Measurements from ENCODE around the gene INHBC.

INHBC gene

DNA sequence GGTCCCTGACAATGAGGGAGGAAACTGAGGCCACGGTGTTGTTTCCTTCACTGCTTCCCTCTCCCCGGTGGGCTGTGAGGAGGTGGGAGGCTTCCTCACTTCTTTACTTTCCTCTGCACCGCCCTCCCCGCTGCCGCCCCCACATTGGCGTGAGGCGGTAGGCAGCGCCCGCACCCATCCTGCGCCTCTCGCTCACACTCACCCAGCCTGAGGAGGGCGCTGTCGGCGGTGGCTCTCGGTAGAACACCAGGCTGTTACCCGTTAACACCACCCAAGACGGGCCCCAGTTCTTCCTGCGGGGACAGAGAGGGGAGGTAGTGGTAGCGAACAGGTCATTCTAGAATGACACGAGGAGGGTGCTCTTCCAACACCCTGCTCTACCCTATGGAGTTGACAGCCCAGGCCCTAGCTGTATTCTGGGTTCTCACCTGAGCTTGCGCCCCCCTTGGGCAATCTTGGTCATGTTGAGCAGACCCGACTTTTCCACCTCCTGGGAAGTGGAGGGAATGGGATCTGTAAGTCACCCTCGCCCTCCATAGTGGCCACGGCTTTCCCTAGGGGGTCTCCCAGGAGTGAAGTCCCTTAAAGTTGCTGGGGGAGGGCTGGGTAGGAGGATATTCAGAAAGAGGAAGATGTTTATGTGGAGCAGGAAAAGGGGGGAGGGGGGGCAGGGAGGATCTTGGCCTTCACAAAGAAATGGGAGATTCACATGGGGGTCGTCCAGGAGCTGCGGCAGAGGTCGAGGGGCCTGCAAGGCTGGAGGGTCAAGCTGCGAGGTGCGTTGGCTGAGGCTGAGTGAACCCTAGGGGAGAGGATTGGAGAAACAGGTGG, 41.8 kb downstream of the INHBC start:
- Mint-ChIP-seq H3K4me1 (ENCODE audit: low read depth) (peaks cover 83% of the 10 kb centered on the region), H3K27ac (peak overlapping the region; percentile 100), H3K4me3 (peak overlapping the region; percentile 95), H3K27me3 (no peaks in the 10 kb centered on the region), H3K36me3 (peaks cover 8% of the 10 kb centered on the region), H3K9me3 (ENCODE audit: low read depth) (no peaks in the 10 kb centered on the region)

DNA sequence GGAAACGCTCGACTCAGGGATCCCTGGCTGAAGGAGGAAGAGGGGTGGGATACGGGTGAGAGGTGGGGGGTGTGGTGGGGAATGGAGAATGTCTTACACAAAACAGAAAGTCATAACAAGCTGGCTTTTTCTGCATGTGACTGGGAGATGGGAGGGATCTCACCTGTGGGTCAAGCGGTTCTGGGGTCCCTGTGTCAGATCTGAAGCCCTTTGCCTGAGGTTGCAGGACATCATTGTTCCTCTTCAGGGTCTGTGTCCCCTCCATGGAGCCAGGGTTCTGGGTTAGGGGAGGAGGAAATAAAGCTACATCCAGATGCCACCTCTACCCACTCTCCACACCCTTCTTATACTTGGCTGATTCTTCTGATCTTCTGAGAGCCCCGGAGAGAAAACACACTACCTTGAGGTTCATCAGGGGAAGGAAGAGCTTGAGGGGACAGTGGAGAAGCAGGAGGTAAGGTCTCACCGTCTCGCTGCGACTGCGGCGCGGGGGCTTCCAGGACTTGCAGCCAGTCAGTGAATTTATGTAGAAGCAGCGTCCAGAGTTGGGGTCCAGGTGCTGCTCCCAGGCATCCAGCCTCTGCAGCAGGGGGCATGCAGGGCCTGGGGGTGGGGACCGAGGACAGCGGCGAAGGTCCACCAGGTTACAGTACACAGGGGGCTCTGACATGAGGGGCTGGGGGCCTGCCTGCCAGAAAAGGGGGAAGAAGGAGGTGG, 42.6 kb downstream of the INHBC start:
- Mint-ChIP-seq H3K27ac (peak overlapping the region; percentile 100), H3K27me3 (no peaks in the 10 kb centered on the region), H3K4me3 (peak overlapping the region; percentile 95), H3K4me1 (ENCODE audit: low read depth) (peaks cover 87% of the 10 kb centered on the region), H3K36me3 (peaks cover 11% of the 10 kb centered on the region), H3K9me3 (ENCODE audit: low read depth) (no peaks in the 10 kb centered on the region)

DNA sequence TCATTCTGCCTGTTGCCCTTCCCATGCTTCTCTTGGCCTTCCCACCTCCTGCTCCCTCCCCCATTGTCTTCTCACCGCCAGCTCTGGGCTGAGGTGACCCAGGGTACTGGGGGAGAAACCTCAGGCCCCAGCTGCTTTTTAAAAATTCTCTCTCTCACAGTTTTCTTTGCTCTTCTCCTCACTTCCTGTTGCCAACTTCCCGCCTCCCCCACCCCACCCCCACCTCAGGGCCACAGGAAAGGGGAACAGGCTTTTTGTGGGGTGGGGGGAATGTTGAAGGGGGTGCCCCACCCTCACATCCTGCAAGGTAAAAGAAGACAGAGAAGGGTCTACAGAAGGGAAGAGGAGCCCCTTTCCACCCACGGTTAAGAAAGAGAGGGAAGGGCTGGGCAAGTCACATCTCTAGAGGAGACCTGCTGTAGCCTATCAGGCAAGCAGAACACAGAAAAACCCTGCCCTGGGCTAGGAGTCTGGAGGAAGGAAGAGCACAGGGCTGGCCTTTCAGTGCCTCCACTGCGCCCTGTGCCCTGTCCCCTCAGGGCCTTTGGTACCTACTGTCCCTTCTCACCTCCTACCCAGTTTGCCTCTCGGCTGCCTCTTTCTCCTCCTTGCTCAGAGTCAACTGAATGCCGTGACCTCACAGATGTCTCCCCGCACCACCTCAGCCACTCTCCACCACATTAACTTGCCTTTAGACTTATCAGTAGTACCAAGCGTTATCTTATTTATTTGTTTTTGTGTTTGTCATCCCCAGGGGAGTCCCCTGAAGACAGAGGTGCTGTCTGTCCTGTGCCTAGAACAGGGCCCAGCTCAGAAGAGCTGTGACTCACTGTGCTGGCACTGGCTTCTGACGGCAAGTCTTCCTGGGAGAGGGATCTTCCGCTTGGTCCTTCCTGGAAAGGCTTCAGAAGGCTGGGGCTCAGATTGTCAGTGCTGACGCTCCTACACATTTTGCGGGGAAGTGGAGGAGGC, 43.4 kb downstream of the INHBC start:
- H3K4me3 Mint-ChIP-seq = peak overlapping the region; percentile 95
- H3K27me3 Mint-ChIP-seq = no peaks in the 10 kb centered on the region
- no peaks in the 10 kb centered on the region for H3K9me3 Mint-ChIP-seq (ENCODE audit: low read depth)
- H3K4me1 Mint-ChIP-seq (ENCODE audit: low read depth) = peaks cover 79% of the 10 kb centered on the region
- peak overlapping the region; percentile 100 for H3K27ac Mint-ChIP-seq
- peaks cover 11% of the 10 kb centered on the region for H3K36me3 Mint-ChIP-seq

DNA sequence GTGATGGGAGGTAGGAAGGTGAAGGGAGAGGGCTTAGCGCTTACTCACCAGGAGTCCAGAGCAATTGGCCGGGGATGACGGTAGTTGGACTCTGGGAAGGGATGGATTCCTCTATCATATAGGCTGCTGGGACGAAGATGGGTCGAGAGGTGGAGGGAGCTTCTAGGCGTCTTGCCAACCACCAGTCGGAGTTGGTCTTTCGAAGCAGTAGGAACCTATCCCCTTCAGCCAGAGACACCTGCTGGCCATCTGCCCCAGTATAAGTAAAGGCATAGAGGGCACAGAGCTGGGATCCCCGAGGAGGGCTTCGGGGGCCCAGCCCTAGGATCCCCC, 44.4 kb downstream of the INHBC start:
- peak overlapping the region; percentile 95 for H3K4me3 Mint-ChIP-seq
- H3K27me3 Mint-ChIP-seq = no peaks in the 10 kb centered on the region
- H3K27ac Mint-ChIP-seq = peak overlapping the region; percentile 100
- H3K4me1 Mint-ChIP-seq (ENCODE audit: low read depth) = peaks cover 76% of the 10 kb centered on the region
- H3K36me3 Mint-ChIP-seq = peaks cover 7% of the 10 kb centered on the region
- no peaks in the 10 kb centered on the region for H3K9me3 Mint-ChIP-seq (ENCODE audit: low read depth)

DNA sequence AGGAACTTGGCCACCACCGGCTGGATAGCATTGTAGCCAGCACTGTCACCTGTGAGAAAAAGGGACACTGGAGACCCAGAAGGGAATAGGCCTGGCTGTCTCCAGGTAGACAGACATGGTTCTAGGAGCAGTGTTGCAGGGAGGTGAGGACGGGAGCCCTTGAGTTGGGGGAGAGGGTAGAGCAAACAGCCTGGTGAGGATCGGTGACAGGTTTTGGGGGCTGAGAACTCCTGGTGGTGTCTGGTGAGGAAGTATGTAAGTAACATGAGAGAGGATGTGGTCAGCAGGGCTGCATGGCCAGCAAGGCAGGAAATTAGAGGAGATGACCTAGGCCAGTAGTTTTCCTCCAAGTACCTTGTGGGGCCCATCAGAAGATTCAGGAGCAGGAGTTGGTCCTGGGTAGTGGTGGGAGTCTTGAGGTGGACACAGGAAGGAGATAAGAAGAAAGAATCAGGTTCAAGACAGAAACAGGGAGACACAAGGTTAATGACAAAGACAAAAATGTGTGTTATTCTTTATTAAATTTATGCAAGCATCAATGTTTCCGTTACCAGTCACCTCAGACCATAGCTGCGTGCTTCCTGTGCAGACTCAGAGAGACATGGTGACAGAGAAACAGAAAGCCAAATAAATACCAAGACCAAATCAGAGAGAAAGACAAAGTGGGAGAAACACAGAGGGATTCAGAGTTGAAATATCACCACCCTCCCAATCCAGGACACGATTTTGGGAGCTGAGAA, 45.0 kb downstream of the INHBC start, which contains the start of gene ARHGAP9:
Gene ARHGAP9, minus strand, starts transcription at position 491 of the 740 bp plus-strand sequence. Its CDS starts 460 bp downstream, at position 31.
- Mint-ChIP-seq H3K4me1 (ENCODE audit: low read depth) (peaks cover 71% of the 10 kb centered on the region), H3K36me3 (peaks cover 4% of the 10 kb centered on the region), H3K27me3 (no peaks in the 10 kb centered on the region), H3K9me3 (ENCODE audit: low read depth) (no peaks in the 10 kb centered on the region), H3K27ac (peak within 1 kb of the TSS; percentile 100), H3K4me3 (peak within 1 kb of the TSS; percentile 95)

DNA sequence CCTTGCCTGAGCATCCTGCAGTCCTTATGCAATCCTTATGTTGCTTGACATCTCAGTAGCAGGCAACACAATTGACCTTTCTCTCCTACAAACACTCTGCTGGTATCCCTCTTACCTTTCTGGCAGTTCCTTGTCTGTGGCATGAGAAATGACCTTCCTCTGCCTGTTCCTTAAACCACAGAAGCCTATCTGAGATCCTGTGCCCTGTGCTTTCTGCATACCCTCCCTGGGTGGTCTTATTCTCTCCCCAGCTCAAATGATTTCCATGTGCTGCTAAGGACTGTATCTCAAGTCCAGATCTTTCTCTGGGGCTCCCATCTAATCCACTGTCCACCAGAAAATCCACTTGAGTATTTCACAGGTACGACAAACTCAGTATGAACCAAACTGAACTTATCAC, 47.1 kb downstream of the INHBC start:
- H3K27ac Mint-ChIP-seq = peak overlapping the region; percentile 100
- H3K27me3 Mint-ChIP-seq = no peaks in the 10 kb centered on the region
- H3K9me3 Mint-ChIP-seq (ENCODE audit: low read depth) = no peaks in the 10 kb centered on the region
- peaks cover 2% of the 10 kb centered on the region for H3K36me3 Mint-ChIP-seq
- H3K4me3 Mint-ChIP-seq = peak overlapping the region; percentile 6
- H3K4me1 Mint-ChIP-seq (ENCODE audit: low read depth) = peaks cover 56% of the 10 kb centered on the region

DNA sequence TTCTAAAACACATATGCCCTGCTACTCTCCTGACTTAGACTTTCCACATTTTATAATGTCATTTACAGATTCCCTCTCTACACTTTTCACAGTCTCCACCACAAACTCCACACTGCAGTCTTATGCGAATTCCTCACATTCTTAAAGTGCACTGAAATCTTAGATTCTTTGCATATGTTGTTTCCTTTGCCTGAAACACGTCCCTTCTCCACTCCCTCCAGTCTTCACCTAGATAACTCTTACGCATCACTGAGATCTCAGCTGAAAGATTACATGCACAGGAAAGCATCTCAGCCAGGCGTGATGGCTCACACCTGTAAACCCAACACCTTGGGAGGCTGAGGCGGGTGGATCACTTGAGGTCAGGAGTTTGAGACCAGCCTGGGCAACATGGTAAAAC, 48.9 kb downstream of the INHBC start:
- H3K27me3 Mint-ChIP-seq = no peaks in the 10 kb centered on the region
- H3K4me1 Mint-ChIP-seq (ENCODE audit: low read depth) = peaks cover 47% of the 10 kb centered on the region
- no peaks in the 10 kb centered on the region for H3K9me3 Mint-ChIP-seq (ENCODE audit: low read depth)
- H3K27ac Mint-ChIP-seq = peak overlapping the region; percentile 31
- no peak overlapping the region for H3K4me3 Mint-ChIP-seq
- H3K36me3 Mint-ChIP-seq = peaks cover 2% of the 10 kb centered on the region

DNA sequence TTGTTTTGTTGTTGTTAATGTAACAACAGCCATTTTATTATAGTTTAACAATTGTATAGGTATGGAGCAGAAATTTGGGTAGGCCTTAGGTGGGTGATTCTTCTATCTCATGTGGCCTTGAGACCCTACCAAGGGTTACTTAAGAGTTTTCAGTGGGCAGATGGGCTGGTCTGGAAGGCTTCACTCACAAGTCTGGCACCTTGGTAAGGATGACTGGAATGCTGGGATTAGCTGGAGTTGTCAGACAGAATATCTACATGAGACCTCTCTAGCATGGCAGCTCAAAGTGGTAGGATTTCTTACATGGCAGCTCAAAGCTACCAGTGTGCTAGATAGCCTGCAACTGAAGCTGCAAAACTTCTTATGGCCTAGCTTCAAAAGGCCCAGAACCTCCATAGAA, 51.1 kb downstream of the INHBC start:
- H3K27me3 Mint-ChIP-seq = no peaks in the 10 kb centered on the region
- H3K9me3 Mint-ChIP-seq (ENCODE audit: low read depth) = no peaks in the 10 kb centered on the region
- peaks cover 10% of the 10 kb centered on the region for H3K36me3 Mint-ChIP-seq
- H3K4me3 Mint-ChIP-seq = no peak overlapping the region
- H3K4me1 Mint-ChIP-seq (ENCODE audit: low read depth) = peaks cover 39% of the 10 kb centered on the region
- H3K27ac Mint-ChIP-seq = no peak overlapping the region

DNA sequence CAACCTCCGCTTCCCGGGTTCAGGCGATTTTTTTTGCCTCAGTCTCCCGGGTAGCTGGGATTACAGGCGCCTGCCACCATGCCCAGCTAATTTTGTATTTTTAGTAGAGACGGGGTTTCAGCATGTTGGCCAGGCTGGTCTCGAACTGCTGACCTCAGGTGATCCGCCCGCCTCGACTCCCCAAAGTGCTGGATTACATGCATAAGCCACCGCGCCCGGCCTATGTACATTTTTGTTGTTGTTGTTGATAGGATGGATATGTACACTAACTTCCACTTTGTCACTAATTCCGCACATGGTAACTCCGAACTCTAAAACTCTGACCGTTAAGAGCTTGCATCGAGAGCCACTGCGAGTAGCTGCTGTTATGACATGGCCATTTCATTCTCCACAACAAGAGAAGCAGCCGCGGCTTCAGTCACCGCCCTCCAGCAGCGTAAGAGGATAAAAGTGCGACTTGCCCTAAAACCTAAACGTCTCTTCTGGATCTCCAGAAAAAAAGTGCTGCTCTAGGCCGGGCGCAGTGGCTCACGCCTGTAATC, 52.5 kb downstream of the INHBC start:
- H3K9me3 Mint-ChIP-seq (ENCODE audit: low read depth) = no peaks in the 10 kb centered on the region
- H3K27ac Mint-ChIP-seq = peak overlapping the region; percentile 98
- H3K4me3 Mint-ChIP-seq = no peak overlapping the region
- H3K36me3 Mint-ChIP-seq = peaks cover 12% of the 10 kb centered on the region
- H3K27me3 Mint-ChIP-seq = no peaks in the 10 kb centered on the region
- peaks cover 31% of the 10 kb centered on the region for H3K4me1 Mint-ChIP-seq (ENCODE audit: low read depth)

DNA sequence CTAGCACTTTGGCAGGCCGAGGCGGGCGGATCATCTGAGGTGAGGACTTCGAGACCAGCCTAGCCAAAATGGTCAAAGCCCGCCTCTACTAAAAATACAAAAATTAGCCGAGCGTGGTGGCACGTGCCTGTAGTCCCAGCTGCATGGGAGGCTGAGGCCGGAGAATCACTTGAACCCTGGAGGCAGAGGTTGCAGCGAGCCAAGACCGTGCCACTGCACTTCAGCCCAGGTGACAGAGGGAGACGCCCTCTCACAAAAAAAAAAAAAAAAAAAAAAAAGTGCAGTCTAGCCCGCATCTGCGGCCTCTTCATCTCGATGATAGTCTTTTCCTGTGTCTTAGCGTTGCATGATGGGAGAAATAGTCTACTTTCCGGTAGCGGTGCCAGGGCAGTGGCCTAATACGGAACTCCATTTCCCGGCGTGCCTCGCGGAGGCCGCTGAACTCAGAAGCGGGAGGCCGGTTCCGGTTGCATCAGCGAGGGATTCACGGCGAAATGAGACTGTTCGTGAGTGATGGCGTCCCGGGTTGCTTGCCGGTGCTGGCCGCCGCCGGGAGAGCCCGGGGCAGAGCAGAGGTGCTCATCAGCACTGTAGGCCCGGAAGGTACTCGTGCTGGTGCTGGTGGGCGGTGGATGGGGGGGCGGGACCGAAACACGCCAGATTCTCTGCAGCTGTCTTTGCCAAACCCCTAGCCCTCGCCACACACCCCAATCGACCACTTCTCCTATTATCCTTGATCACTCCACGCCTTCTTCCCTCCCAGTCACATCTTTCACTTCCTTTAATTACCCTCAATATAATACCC, 53.2 kb downstream of the INHBC start, which contains the start of gene MARS1:
Gene MARS1, plus strand, starts transcription at position 472 of the 805 bp plus-strand sequence. Its CDS starts 23 bp downstream, at position 495.
- Mint-ChIP-seq H3K4me1 (ENCODE audit: low read depth) (peaks cover 31% of the 10 kb centered on the region), H3K27me3 (no peaks in the 10 kb centered on the region), H3K36me3 (peaks cover 15% of the 10 kb centered on the region), H3K4me3 (peak within 1 kb of the TSS; percentile 90), H3K9me3 (ENCODE audit: low read depth) (no peaks in the 10 kb centered on the region), H3K27ac (peak within 1 kb of the TSS; percentile 98)

DNA sequence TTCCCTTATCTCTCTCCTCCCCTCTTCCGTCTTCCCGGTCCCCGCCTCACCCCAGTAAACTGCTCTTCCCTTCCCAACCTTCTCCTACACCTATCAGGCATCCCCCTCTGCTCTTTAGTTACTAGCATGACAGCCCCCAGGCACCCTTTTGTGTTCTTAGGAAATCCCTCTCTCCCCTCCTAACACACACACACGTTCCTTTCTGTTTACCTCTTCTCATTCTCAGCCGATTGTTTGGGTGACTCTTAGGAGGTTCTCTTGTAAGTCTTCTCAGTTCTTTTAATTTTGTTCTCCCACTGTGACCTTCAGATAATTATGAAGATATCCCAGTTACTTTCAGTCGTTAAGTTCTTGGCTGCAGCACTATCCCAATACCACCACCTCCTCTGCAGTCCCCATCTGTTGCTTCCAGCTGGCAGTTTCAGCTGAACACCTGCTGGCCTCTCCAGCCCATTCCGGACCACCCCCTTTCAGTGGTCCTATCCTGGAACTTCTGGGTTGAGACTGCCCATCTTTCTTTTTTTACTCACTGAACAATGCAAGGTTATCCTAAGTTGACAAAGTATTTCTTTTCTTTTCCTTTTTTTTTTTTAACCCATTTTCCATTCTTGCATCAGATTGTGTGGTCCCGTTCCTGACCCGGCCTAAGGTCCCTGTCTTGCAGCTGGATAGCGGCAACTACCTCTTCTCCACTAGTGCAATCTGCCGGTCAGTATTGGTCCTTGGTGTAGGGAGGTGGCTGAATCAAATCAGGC, 54.0 kb downstream of the INHBC start:
- no peaks in the 10 kb centered on the region for H3K27me3 Mint-ChIP-seq
- peaks cover 17% of the 10 kb centered on the region for H3K36me3 Mint-ChIP-seq
- peak overlapping the region; percentile 98 for H3K27ac Mint-ChIP-seq
- peaks cover 28% of the 10 kb centered on the region for H3K4me1 Mint-ChIP-seq (ENCODE audit: low read depth)
- H3K9me3 Mint-ChIP-seq (ENCODE audit: low read depth) = no peaks in the 10 kb centered on the region
- peak overlapping the region; percentile 90 for H3K4me3 Mint-ChIP-seq

DNA sequence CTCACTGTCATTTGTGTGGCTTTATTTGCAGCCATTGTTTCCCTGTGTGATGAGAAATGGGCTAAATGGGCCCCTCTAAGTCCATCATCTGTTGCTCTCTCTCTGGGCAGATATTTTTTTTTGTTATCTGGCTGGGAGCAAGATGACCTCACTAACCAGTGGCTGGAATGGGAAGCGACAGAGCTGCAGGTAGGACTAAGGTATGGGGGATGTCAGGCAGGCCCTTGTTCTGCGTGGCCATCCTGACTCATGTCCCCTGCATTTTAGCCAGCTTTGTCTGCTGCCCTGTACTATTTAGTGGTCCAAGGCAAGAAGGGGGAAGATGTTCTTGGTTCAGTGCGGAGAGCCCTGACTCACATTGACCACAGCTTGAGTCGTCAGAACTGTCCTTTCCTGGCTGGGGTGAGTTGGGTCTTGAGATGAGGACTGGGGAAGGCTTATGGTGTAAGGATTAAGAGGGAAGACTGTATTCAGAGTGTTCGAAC, 54.6 kb downstream of the INHBC start:
- Mint-ChIP-seq H3K4me3 (peak overlapping the region; percentile 90), H3K4me1 (ENCODE audit: low read depth) (peaks cover 28% of the 10 kb centered on the region), H3K27ac (peak overlapping the region; percentile 98), H3K27me3 (no peaks in the 10 kb centered on the region), H3K36me3 (peaks cover 17% of the 10 kb centered on the region), H3K9me3 (ENCODE audit: low read depth) (no peaks in the 10 kb centered on the region)
